HFFc6 (cell line): Measurements from ENCODE around the gene ZNF737. TPM values are rescaled to one million over a fixed set of nuclear protein-coding genes. Genes with fewer than 3 reads are reported as not detected.
A peak's percentile ranks its signal among the peaks of the same experiment; 100 is the strongest.
"Not testable (repeated sequence)": the region's sequence is repeated elsewhere in the genome, so short reads cannot be mapped to it uniquely, and the experiment has no call there.

Experiments
- DNase-seq: peaks from one replicate; pipeline ENCODE4 v3.0.0-alpha.2; 2018
- H3K27ac Mint-ChIP-seq: 2 replicates; pipeline ENCODE4 v1.8.0; 2020; ENCODE audit warnings: mild to moderate bottlenecking, mixed read lengths
- H3K27me3 Mint-ChIP-seq: 2 replicates; pipeline ENCODE4 v1.8.0; 2021; ENCODE audit warnings: mild to moderate bottlenecking, moderate library complexity, mixed read lengths; ENCODE audit not compliant: insufficient read depth
- H3K36me3 Mint-ChIP-seq: 2 replicates; pipeline ENCODE4 v1.8.0; 2021; ENCODE audit warnings: low read depth, mixed read lengths
- H3K4me1 Mint-ChIP-seq: 2 replicates; pipeline ENCODE4 v1.8.0; 2020; ENCODE audit warnings: low read depth, mixed read lengths
- H3K4me3 Mint-ChIP-seq: 2 replicates; pipeline ENCODE4 v1.8.0; 2020; ENCODE audit warnings: mild to moderate bottlenecking, moderate library complexity, mixed read lengths
- H3K9me3 Mint-ChIP-seq: 2 replicates; pipeline ENCODE4 v1.8.0; 2020; ENCODE audit warnings: mild to moderate bottlenecking, mixed read lengths
- total RNA-seq, 6 experiments: library from RNA; stranded (reverse); fragmentation: NEBNext Ultra II Directional; extraction: Animal tissue kit (Norgen Biotek cat#: 25700); gene quantifications; 2 replicates in 1 of 6; 3 replicates in 5 of 6; pipeline ENCODE4 v1.2.3, GENCODE V29; 2021
- TF ChIP-seq, protein P1 (sequence below): fragments of 200-600 bp; sonication (generic); IDR thresholded peaks from 2 replicates; pipeline ENCODE4 v1.5.0; 2021; ENCODE audit warnings: antibody characterized with exemption, mild to moderate bottlenecking

Gene ZNF737
- total RNA-seq, 6 experiments from 2014 or later: 2.1 to 3.2 (median 2.5) TPM

DNA sequence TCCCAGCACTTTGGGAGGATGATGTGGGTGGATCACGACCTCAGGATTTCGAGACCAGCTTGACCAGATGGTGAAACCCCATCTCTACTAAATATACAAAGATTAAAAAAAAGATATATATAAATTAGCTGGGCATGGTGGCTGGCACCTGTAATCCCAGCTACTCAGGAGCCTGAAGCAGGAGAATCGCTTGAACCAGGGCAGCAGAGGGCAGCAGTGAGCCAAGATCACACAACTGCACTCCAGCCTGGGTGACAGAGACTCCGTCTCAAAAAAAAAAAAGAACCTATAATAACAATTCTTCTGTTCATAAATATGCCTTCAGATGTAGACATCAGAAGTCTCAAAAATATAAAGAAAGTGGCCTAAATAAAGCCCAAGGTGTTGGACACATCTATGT is 7.6 kb downstream of the ZNF737 start:
- Mint-ChIP-seq H3K36me3 (peaks cover 37% of the 10 kb centered on the region), H3K9me3 (peaks cover 80% of the 10 kb centered on the region)
- TF ChIP-seq, protein P1, sequence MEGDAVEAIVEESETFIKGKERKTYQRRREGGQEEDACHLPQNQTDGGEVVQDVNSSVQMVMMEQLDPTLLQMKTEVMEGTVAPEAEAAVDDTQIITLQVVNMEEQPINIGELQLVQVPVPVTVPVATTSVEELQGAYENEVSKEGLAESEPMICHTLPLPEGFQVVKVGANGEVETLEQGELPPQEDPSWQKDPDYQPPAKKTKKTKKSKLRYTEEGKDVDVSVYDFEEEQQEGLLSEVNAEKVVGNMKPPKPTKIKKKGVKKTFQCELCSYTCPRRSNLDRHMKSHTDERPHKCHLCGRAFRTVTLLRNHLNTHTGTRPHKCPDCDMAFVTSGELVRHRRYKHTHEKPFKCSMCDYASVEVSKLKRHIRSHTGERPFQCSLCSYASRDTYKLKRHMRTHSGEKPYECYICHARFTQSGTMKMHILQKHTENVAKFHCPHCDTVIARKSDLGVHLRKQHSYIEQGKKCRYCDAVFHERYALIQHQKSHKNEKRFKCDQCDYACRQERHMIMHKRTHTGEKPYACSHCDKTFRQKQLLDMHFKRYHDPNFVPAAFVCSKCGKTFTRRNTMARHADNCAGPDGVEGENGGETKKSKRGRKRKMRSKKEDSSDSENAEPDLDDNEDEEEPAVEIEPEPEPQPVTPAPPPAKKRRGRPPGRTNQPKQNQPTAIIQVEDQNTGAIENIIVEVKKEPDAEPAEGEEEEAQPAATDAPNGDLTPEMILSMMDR: peak; percentile 29

DNA sequence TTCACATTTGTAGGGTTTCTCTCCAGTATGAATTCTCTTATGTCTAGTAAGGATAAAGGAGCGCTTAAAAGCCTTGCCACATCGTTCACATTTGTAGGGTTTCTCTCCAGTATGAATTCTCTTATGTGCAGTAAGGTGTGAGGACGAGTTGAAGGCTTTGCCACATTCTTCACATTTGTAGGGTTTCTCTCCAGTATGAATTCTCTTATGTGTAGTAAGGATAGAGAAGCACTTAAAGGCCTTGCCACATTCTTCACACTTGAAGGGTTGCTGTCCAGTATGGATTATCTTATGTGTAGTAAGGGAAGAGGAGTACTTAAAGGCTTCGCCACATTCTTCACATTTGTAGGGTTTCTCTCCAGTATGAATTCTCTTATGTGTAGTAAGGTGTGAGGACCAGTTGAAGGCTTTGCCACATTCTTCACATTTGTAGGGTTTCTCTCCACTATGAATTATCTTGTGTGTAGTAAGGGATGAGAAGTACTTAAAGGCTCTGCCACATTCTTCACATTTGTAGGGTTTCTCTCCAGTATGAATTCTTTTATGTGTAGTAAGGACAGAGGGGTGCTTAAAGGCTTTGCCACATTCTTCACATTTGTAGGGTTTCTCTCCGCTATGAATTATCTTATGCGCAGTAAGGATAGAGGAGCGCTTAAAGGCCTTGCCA is 20.8 kb downstream of the ZNF737 start:
- H3K4me3 Mint-ChIP-seq, DNase-seq, H3K27ac Mint-ChIP-seq: not testable (repeated sequence)

More for the DNA sequence above, 7.6 kb downstream of the ZNF737 start:
- H3K27me3 Mint-ChIP-seq: no peaks in the 10 kb centered on the region; the same call in 1 of the 2 replicates
- no peak overlapping the region for H3K4me3 Mint-ChIP-seq
- DNase-seq: no peak
- no peaks in the 10 kb centered on the region for H3K4me1 Mint-ChIP-seq
- no peak overlapping the region for H3K27ac Mint-ChIP-seq

DNA sequence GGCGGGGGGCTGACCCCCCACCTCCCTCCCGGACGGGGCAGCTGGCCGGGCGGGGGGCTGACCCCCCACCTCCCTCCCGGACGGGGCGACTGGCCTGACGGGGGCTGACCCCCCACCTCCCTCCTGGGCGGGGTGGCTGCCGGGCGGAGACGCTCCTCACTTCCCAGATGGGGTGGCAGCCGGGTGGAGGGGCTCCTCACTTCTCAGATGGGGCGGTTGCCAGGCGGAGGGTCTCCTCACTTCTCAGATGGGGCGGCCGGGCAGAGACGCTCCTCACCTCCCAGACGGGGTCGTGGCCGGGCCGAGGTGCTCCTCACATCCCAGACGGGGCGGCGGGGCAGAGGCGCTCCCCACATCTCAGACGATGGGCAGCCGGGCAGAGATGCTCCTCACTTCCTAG is 35.3 kb downstream of the ZNF737 start:
- not testable (repeated sequence) for H3K27me3 Mint-ChIP-seq, H3K4me3 Mint-ChIP-seq, H3K4me1 Mint-ChIP-seq, H3K36me3 Mint-ChIP-seq, H3K27ac Mint-ChIP-seq, DNase-seq
- H3K9me3 Mint-ChIP-seq: peaks cover 11% of the 10 kb centered on the region; the same call in 1 of the 2 replicates

More for the DNA sequence above, 20.8 kb downstream of the ZNF737 start:
- H3K36me3 Mint-ChIP-seq: peaks cover 50% of the 10 kb centered on the region
- H3K27me3 Mint-ChIP-seq, H3K4me1 Mint-ChIP-seq: not testable (repeated sequence)
- peaks cover 84% of the 10 kb centered on the region for H3K9me3 Mint-ChIP-seq

DNA sequence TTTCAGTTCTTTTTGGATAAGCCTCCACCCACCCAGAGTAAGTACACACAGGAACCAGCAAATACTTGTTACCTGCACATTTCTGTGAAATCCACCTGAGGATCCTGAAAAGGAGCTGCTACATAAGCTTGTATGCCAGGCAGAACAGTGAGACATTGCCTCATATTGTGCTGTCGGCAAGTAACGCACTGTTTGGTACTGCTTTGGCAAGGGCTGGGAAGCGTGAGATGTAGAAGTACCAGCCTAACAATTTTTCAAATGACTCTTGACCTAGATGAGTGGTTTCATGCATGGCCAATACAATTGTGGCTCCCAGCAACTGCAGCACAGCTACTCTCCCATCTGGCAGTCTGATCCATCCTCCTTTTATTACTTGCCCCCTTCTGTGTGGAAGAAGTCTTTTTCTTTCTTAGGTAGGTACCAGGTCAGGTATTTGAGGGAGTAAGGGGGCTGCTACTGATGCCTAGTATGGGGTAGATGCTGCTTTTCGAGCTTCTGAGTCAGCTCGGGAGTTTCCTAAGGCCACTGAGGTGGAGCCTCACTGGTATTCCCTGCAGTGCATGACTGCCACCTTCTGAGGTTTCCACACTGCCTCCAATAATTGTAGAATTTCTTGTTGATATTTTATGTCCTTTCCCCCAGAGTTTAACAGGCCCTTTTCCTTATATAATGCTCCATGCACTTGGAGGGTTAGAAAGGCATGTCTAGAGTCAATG is 52.2 kb downstream of the ZNF737 start:
- TF ChIP-seq, protein P1: no peak
- Mint-ChIP-seq H3K9me3 (peaks cover 32% of the 10 kb centered on the region), H3K4me1 (no peaks in the 10 kb centered on the region), H3K4me3 (no peak overlapping the region), H3K27ac (no peak overlapping the region), H3K27me3 (peaks cover 2% of the 10 kb centered on the region; the same call in 1 of the 2 replicates), H3K36me3 (no peaks in the 10 kb centered on the region)
- DNase-seq: no peak

DNA sequence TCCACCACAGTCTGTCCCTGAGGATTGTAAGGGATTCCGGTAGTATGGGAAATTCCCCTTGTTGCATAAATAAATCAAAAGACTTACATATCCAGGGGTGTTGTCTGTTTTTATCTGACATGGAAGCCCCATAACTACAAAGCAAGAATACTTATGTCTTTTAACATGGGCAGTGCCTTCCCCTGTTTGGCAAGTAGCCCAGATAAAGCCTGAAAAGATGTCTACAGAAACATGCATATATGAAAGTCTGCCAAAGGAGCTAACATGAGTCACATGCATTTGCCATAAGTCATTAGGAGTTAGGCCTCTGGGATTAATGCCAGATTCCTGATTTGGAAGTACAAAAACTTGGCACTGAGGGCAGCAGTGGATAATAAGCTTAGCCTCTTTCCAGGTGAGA is 62.1 kb downstream of the ZNF737 start:
- Mint-ChIP-seq H3K4me1 (no peaks in the 10 kb centered on the region), H3K36me3 (no peaks in the 10 kb centered on the region), H3K9me3 (peaks cover 32% of the 10 kb centered on the region), H3K27ac (no peak overlapping the region), H3K4me3 (no peak overlapping the region), H3K27me3 (no peaks in the 10 kb centered on the region)
- peak; percentile 31 for DNase-seq
- TF ChIP-seq, protein P1: no peak

Other genes with a start within 250 kb of the ZNF737 start
- gene ZNF626, start 95.8 kb upstream of the ZNF737 start, total RNA-seq: 1 to 10 TPM; 1.2 to 3.5 (median 1.8) TPM
- gene ZNF66, start 210.5 kb upstream of the ZNF737 start, total RNA-seq: 1 to 10 TPM in 5 of 6 experiments, under 1 TPM in 1; 0.62 to 1.4 (median 1.2) TPM